Right atrium auricular region (tissue), 2 donors: Measurements from ENCODE around the gene PCIF1. TPM values are rescaled to one million over a fixed set of nuclear protein-coding genes. Genes with fewer than 3 reads are reported as not detected.

Source experiments
- DNase-seq: peaks from one replicate; pipeline ENCODE4 v3.0.0-alpha.2; 2019; ENCODE audit warnings: low spot score
- H3K27ac ChIP-seq, 2 donors: fragments of 200-600 bp; sonication (generic); 1 replicate in 1 of 2; 2 replicates in 1 of 2; pipeline ENCODE4 v1.5.1; 2016 to 2019
- H3K27me3 ChIP-seq, 2 donors: fragments of 200-600 bp; sonication (generic); one replicate each; pipeline versions ENCODE4 v1.5.1 to v1.6.0; 2017 to 2019
- H3K36me3 ChIP-seq: fragments of 200-600 bp; sonication (generic); one replicate; pipeline ENCODE4 v1.5.1; 2016
- H3K4me1 ChIP-seq, 2 donors: fragments of 200-600 bp; sonication (generic); one replicate each; pipeline versions ENCODE4 v1.5.1 to v1.6.0; 2017 to 2019
- H3K4me3 ChIP-seq, 2 donors: fragments of 200-600 bp; sonication (generic); 1 replicate in 1 of 2; 2 replicates in 1 of 2; pipeline ENCODE4 v1.5.1; 2017 to 2019; ENCODE audit warnings: mild to moderate bottlenecking in 1 of 2, moderate library complexity in 1 of 2
- H3K9me3 ChIP-seq, 2 donors: fragments of 200-600 bp; sonication (generic); one replicate each; pipeline ENCODE4 v1.5.1; 2019
- total RNA-seq, 2 donors: library from RNA; depleted of rRNA; stranded (reverse); fragments of >200 nt; gene quantifications; one replicate each; pipeline ENCODE4 v1.1.0, GENCODE V29; 2016
- TF ChIP-seq, protein P1 (sequence below), 2 donors: fragments of 200-600 bp; sonication (generic); IDR thresholded peaks; one replicate each; pipeline ENCODE4 v1.5.1; 2019; ENCODE audit warnings: antibody characterized with exemption in 2 of 2

Gene PCIF1
- total RNA-seq, 2 donors from 2014 or later = 21.1 to 39.8 TPM

DNA sequence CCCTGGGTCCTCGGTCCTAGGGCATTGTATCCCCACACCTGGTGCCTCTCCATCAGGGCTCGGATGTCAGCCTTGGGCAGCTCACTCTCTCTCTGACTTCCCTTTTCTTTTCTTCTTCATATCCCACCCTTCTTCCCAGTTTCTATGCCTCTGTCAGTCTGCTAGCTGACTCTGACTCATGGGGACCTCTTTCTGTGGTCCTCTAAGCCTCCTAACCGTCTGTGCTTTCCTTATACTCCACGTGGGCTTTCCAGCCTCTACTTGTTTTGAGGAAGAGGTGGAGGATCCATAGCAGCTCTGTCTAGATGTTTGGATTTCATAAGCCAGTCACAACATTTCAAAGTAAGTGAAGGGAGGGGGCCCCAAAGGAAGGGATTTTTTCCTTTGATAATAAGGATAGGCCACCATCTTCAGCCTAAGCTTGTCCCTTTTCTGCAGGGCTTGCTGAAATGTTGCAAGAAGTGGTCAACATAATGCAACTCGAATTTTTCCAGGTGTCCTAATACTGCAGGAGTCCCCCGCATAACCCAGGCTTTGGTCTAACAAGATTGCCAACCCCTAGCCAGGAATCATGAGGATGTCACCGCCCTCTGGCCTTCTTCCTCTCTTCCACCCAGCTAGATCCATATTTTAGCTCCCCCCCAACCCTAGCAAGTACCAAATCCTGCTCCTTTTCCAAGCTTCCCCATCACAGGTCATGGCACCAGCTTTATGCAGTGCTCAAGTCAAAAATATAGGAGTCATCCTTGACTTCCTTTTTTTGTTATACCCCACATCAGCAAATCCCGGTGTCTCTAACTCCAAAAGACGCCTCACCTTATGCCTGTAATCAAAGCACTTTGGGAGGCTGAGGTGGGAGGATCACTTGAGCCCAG lies 13.8 kb upstream of the PCIF1 start:
- no peaks in the 10 kb centered on the region for H3K36me3 ChIP-seq
- TF ChIP-seq, protein P1, sequence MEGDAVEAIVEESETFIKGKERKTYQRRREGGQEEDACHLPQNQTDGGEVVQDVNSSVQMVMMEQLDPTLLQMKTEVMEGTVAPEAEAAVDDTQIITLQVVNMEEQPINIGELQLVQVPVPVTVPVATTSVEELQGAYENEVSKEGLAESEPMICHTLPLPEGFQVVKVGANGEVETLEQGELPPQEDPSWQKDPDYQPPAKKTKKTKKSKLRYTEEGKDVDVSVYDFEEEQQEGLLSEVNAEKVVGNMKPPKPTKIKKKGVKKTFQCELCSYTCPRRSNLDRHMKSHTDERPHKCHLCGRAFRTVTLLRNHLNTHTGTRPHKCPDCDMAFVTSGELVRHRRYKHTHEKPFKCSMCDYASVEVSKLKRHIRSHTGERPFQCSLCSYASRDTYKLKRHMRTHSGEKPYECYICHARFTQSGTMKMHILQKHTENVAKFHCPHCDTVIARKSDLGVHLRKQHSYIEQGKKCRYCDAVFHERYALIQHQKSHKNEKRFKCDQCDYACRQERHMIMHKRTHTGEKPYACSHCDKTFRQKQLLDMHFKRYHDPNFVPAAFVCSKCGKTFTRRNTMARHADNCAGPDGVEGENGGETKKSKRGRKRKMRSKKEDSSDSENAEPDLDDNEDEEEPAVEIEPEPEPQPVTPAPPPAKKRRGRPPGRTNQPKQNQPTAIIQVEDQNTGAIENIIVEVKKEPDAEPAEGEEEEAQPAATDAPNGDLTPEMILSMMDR (IDR thresholded peaks at IDR 0.05) = no peak
- no peaks in the 10 kb centered on the region for H3K27me3 ChIP-seq
- no peak for DNase-seq
- peak overlapping the region; percentile 73 for H3K27ac ChIP-seq
- H3K4me3 ChIP-seq = no peak overlapping the region
- no peaks in the 10 kb centered on the region for H3K9me3 ChIP-seq
- H3K4me1 ChIP-seq = peaks cover 0 to 63% of the 10 kb centered on the region in 2 donors

DNA sequence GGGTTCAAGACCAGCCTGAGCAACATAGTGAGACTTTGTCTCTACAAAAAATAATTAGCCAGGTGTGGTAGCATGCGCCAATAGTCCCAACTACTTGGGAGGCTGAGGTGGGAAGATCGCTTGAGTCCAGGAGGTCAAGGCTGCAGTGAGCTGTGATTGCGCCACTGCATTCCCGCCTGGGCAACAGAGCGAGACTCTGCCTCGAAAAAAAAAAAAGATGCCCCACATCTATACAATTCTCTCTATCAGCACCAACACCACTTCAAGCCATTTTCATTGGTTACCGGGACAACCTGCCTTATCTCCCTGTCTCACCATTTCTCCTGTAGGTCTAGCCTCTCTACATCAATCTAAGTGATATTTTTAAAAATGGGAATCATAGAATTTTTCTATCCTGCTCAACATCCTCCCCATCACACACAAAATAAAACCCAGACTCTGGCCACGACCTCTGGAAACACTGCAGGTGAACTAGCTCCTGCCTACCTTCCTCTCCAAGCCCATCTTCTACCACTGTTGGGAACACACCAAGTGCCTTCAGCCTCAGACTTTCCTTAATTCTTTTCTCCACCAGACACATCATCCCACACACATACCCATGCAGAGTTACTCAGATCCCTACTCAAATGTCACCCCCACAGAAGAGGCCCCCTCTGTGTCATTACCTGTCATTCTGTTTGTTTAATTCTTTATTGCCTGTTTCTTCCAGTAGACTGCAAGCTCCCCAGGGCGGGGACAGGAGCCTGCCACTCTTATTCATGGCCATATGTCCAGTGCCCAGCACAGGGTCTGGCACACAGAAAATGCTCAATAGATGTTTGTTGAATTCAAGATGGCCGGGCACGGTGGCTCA lies 12.9 kb upstream of the PCIF1 start:
- Histone ChIP-seq H3K27me3 (no peaks in the 10 kb centered on the region), H3K36me3 (no peaks in the 10 kb centered on the region), H3K4me3 (no peak overlapping the region), H3K27ac (no peak overlapping the region), H3K9me3 (no peaks in the 10 kb centered on the region), H3K4me1 (peaks cover 0 to 63% of the 10 kb centered on the region in 2 donors)
- TF ChIP-seq, protein P1 (IDR thresholded peaks at IDR 0.05) = no peak
- no peak for DNase-seq

DNA sequence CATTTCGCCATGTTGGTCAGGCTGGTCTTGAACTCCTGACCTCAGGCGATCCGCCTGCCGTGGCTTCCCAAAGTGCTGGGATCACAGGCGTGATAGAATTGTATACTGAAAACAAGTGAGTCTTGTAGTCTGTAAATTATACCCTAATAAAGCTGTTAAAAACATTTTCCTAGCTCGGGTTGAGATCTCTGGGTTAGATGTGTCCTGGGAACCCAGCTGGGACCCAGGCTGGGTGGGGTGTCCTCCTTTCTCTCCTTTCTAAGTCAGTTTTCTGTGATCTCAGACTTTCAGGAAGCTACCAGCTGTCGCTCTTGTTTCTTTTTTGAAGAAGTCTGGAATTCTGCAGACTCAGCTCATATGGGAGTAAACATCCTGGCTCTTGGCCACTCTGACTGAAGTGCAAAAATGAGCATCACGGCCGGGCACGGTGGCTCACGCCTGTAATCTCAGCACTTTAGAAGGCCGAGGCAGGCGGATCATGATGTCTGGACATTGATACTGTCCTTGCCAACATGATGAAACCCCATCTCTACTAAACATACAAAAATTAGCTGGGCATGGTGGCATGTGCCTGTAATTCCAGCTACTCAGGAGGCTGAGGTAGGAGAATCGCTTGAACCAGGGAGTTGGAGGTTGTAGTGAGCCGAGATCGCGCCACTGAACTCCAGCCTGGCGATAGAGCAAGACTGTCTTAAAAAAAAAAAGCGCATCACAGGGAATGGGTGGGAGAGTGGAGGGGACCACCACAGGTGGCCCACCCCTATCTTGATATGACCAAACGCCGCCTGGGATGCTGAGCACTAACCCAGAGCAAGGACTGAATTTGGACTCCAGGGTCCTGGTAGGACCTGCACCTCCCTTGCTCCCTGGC lies 9.9 kb upstream of the PCIF1 start:
- Histone ChIP-seq H3K4me1 (peaks cover 0 to 48% of the 10 kb centered on the region in 2 donors), H3K4me3 (no peak overlapping the region), H3K27ac (peak overlapping the region; percentile 56 to 74), H3K27me3 (no peaks in the 10 kb centered on the region), H3K9me3 (no peaks in the 10 kb centered on the region), H3K36me3 (no peaks in the 10 kb centered on the region)
- TF ChIP-seq, protein P1 (IDR thresholded peaks at IDR 0.05) = no peak
- peak; percentile 80 for DNase-seq

DNA sequence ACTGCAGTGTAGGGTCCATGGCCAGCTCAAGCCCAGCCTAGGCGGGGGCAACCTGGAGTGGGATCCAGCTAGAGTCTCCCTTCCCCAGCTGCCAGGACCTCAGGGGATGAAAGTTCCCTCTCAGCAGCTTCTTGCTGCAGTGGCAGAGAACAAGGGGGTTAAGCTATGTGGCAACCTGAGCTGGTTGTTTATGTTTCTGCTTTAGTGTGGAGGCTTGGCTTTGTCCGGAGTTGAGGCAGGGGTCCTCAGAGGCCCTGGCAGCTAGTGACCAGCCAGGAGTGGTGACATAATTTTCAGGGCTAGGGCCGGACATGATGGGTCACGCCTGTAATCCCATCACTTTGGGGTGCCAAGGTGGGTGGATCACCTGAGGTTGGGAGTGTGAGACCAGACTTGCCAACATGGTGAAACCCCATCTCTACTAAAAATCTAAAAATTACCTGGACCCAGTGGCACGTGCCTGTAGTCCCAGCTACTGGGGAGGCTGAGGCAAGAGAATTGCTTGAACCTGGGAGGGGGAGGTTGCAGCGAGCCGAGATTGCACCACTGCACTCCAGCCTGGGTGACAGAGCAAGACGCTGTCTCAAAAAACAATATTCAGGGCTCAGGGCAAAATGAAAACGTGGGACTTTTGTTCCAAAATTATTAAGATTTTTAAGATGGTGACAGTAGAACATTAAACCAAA lies 8.5 kb upstream of the PCIF1 start:
- Histone ChIP-seq H3K9me3 (no peaks in the 10 kb centered on the region), H3K27ac (no peak overlapping the region), H3K4me3 (no peak overlapping the region), H3K27me3 (no peaks in the 10 kb centered on the region), H3K4me1 (peaks cover 0 to 34% of the 10 kb centered on the region in 2 donors), H3K36me3 (no peaks in the 10 kb centered on the region)
- no peak for DNase-seq
- TF ChIP-seq, protein P1 (IDR thresholded peaks at IDR 0.05) = no peak

DNA sequence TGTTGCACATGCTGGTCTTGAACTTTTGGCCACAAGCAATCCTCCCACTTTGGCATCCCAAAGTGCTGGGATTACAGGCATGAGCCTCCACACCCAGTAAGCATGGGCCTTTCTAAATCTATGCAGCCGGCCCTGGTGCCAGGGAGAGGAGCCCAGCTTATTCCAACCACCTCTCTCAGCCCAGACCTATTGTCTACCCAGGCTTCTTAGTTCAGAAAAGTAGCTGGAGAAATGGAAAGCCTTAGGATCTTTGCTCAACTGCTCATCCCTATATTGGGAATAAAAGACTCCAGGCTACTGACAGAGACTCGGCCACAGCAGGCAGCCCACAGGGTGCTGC lies 7.8 kb upstream of the PCIF1 start:
- Histone ChIP-seq H3K4me3 (no peak overlapping the region), H3K4me1 (peaks cover 0 to 28% of the 10 kb centered on the region in 2 donors), H3K36me3 (no peaks in the 10 kb centered on the region), H3K9me3 (no peaks in the 10 kb centered on the region), H3K27ac (no peak overlapping the region), H3K27me3 (no peaks in the 10 kb centered on the region)
- TF ChIP-seq, protein P1 (IDR thresholded peaks at IDR 0.05) = no peak
- DNase-seq = no peak
